Neural cell (in vitro differentiated cells): ENCODE data around the gene PAIP2. TPM values are rescaled to one million over a fixed set of nuclear protein-coding genes. Genes with fewer than 3 reads are reported as not detected.

Source experiments
- H2AFZ ChIP-seq: fragments of 200-600, 300-800 bp; sonication (generic), shearing (Covaris generic); 2 replicates; pipeline ENCODE4 v1.6.0; 2014; ENCODE audit warnings: low read depth, mild to moderate bottlenecking, antibody characterized with exemption, low read length, moderate library complexity
- H3F3A ChIP-seq: fragments of 200-600 bp; shearing (Covaris generic); 2 replicates; pipeline ENCODE4 v1.6.1; 2016; ENCODE audit warnings: mild to moderate bottlenecking, moderate library complexity, mixed read lengths, antibody characterized with exemption, low read length; ENCODE audit not compliant: insufficient read depth, poor library complexity, severe bottlenecking
- H3K27ac ChIP-seq: fragments of 200-600, 300-800 bp; sonication (generic), shearing (Covaris generic); 2 replicates; pipeline ENCODE4 v1.5.1; 2014; ENCODE audit warnings: mild to moderate bottlenecking, low read length, moderate library complexity
- H3K27me3 ChIP-seq: fragments of 300-800, 200-600 bp; sonication (generic), shearing (Covaris generic); 2 replicates; pipeline ENCODE4 v1.6.0; 2014; ENCODE audit warnings: mild to moderate bottlenecking, low read depth, low read length, moderate library complexity; ENCODE audit not compliant: insufficient read depth
- H3K36me3 ChIP-seq: fragments of 300-800, 200-600 bp; sonication (generic), shearing (Covaris generic); 2 replicates; pipeline ENCODE4 v1.5.1; 2014; ENCODE audit warnings: mild to moderate bottlenecking, antibody characterized with exemption, low read length, moderate library complexity; ENCODE audit not compliant: insufficient read depth
- H3K4me2 ChIP-seq: fragments of 300-800, 200-600 bp; sonication (generic), shearing (Covaris generic); 2 replicates; pipeline ENCODE4 v1.6.0; 2014; ENCODE audit warnings: mild to moderate bottlenecking, low read length
- H3K4me3 ChIP-seq: fragments of 300-800, 200-600 bp; sonication (generic), shearing (Covaris generic); 2 replicates; pipeline ENCODE4 v1.5.1; 2014; ENCODE audit warnings: mild to moderate bottlenecking, low read length, moderate library complexity
- H3K79me2 ChIP-seq: fragments of 200-600 bp; shearing (Covaris generic); replicated peaks from 2 replicates; pipeline ENCODE4 v1.6.0; 2014; ENCODE audit warnings: mild to moderate bottlenecking, low read length, moderate library complexity; ENCODE audit not compliant: insufficient read depth
- H3K9ac ChIP-seq: fragments of 300-800, 200-600 bp; sonication (generic), shearing (Covaris generic); 2 replicates; pipeline ENCODE4 v1.6.1; 2016; ENCODE audit warnings: mild to moderate bottlenecking, low read length, mixed read lengths
- H3K9me2 ChIP-seq: fragments of 200-600 bp; shearing (Covaris generic); 2 replicates; pipeline ENCODE4 v1.6.1; 2016; ENCODE audit warnings: mild to moderate bottlenecking, low read length, mixed read lengths; ENCODE audit not compliant: insufficient read depth
- H3K9me3 ChIP-seq: fragments of 200-600, 300-800 bp; sonication (generic), shearing (Covaris generic); 2 replicates; pipeline ENCODE4 v1.6.1; 2016; ENCODE audit warnings: mild to moderate bottlenecking, mixed run types, low read length, moderate library complexity, mixed read lengths
- H4K20me1 ChIP-seq: fragments of 200-600 bp; shearing (Covaris generic); 2 replicates; pipeline ENCODE4 v1.6.1; 2016; ENCODE audit warnings: mild to moderate bottlenecking, mixed run types; ENCODE audit not compliant: insufficient read depth
- CTCF ChIP-seq: fragments of 450-650 bp; IDR thresholded peaks from 2 replicates; pipeline ENCODE4 v1.5.1; 2014; ENCODE audit warnings: antibody characterized with exemption, mild to moderate bottlenecking, moderate library complexity; ENCODE audit not compliant: poor library complexity, severe bottlenecking
- EP300 ChIP-seq: fragments of 450-650 bp; conservative IDR thresholded peaks from 2 replicates; pipeline ENCODE4 v1.6.1; 2014; ENCODE audit warnings: antibody characterized with exemption, mild to moderate bottlenecking, moderate library complexity; ENCODE audit not compliant: poor library complexity, severe bottlenecking
- EZH2 ChIP-seq: fragments of 200-600, 300-800 bp; shearing (Covaris generic), sonication (generic); IDR thresholded peaks from 2 replicates; pipeline ENCODE4 v1.6.1; 2014; ENCODE audit warnings: antibody characterized with exemption, low read length, borderline replicate concordance, mild to moderate bottlenecking; ENCODE audit not compliant: insufficient read depth, poor library complexity, severe bottlenecking
- MXI1 ChIP-seq: fragments of 450-650 bp; conservative IDR thresholded peaks from 2 replicates; pipeline ENCODE4 v1.6.1; 2014; ENCODE audit warnings: antibody characterized with exemption, mild to moderate bottlenecking; ENCODE audit not compliant: poor library complexity, severe bottlenecking
- POLR2AphosphoS5 ChIP-seq: IDR thresholded peaks from 2 replicates; pipeline ENCODE4 v1.6.1; 2012
- RAD21 ChIP-seq: fragments of 450-650 bp; conservative IDR thresholded peaks from 2 replicates; pipeline ENCODE4 v1.6.1; 2014; ENCODE audit warnings: antibody characterized with exemption, mild to moderate bottlenecking, moderate library complexity
- REST ChIP-seq: IDR thresholded peaks from 2 replicates; pipeline ENCODE4 v1.6.1; 2012; ENCODE audit warnings: borderline replicate concordance
- SMC3 ChIP-seq: fragments of 450-650 bp; conservative IDR thresholded peaks from 2 replicates; pipeline ENCODE4 v1.6.1; 2014; ENCODE audit warnings: antibody characterized with exemption, mild to moderate bottlenecking, moderate library complexity; ENCODE audit not compliant: poor library complexity
- TAF1 ChIP-seq: IDR thresholded peaks from 2 replicates; pipeline ENCODE4 v1.6.1; 2012; ENCODE audit warnings: low read depth
- polyA plus RNA-seq: library from polyadenylated mRNA; depleted of rRNA; stranded (reverse); fragments of >200 nt; gene quantifications from 2 replicates; pipeline ENCODE4 v1.2.3, GENCODE V29; 2014

PAIP2 gene
- polyA plus RNA-seq, 1 donor from 2014 or later, result 201 TPM

DNA sequence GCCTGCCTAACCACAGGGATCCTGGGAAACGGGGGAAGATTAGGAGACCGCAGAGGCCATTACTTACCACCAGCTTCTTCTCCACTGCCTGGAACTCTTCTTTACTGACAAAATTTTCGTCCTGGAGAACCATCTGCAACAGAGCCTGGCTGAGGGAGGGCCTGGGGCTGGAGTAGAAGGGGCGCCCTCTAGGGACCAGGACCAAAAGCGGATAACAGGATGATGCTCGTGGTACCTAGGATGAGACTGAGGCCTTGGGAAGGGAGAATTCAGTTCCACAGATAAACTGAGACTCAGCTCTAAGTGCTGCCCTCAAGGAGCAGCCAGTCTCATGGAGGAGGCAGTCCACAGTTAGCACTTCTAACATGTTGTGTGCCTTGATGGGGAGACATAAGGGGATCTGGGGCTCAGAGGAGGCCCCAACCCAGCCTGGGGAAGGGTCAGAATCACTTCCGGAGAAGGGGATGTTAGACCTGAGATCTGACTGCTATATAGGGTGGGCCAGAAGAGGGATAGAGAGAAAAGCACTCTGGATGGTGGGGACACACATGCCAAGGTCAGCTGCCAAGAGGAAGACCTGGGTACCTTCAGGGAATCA lies 61.0 kb downstream of the PAIP2 start:
- no peak overlapping the region for H3K4me2 ChIP-seq
- no peak overlapping the region for H2AFZ ChIP-seq
- TF ChIP-seq POLR2AphosphoS5 (no peak), CTCF (peak; percentile 22)
- no peak overlapping the region for H3K27ac ChIP-seq
- no peaks in the 10 kb centered on the region for H3K36me3 ChIP-seq
- no peaks in the 10 kb centered on the region for H3F3A ChIP-seq
- H4K20me1 ChIP-seq, result no peaks in the 10 kb centered on the region
- no peak overlapping the region for H3K4me3 ChIP-seq
- no peaks in the 10 kb centered on the region for H3K79me2 ChIP-seq
- H3K9me2 ChIP-seq, result no peaks in the 10 kb centered on the region
- no peaks in the 10 kb centered on the region for H3K9me3 ChIP-seq
- H3K27me3 ChIP-seq, result no peaks in the 10 kb centered on the region
- no peak overlapping the region for H3K9ac ChIP-seq

GRCh38 chr5:139403418-139403786 lies 61.7 kb downstream of the PAIP2 start:
- Histone ChIP-seq H3K36me3 (no peaks in the 10 kb centered on the region), H3K4me3 (peak overlapping the region; percentile 73), H3K27ac (peak overlapping the region; percentile 95), H3K9me2 (no peaks in the 10 kb centered on the region), H3K9me3 (no peaks in the 10 kb centered on the region), H3K9ac (peak overlapping the region; percentile 80), H3F3A (no peaks in the 10 kb centered on the region), H3K79me2 (no peaks in the 10 kb centered on the region), H3K27me3 (no peaks in the 10 kb centered on the region), H2AFZ (peak overlapping the region; percentile 35), H4K20me1 (no peaks in the 10 kb centered on the region), H3K4me2 (peak overlapping the region; percentile 90)
- TF ChIP-seq REST (peak; percentile 3), EP300 (no peak)

- Histone ChIP-seq H3F3A (no peaks in the 10 kb centered on the region), H3K79me2 (no peaks in the 10 kb centered on the region), H2AFZ (peak within 1 kb of the TSS; percentile 80), H3K9me2 (no peaks in the 10 kb centered on the region), H4K20me1 (no peaks in the 10 kb centered on the region), H3K4me2 (peak within 1 kb of the TSS; percentile 96), H3K27me3 (no peaks in the 10 kb centered on the region), H3K4me3 (peak within 1 kb of the TSS; percentile 73), H3K27ac (peak within 1 kb of the TSS; percentile 95), H3K9ac (peak within 1 kb of the TSS; percentile 80), H3K36me3 (no peaks in the 10 kb centered on the region), H3K9me3 (no peaks in the 10 kb centered on the region)
- TF ChIP-seq RAD21 (no peak), EZH2 (no peak), EP300 (no peak), TAF1 (no peak), MXI1 (peak; percentile 89), REST (no peak), POLR2AphosphoS5 (peak; percentile 68), CTCF (no peak), SMC3 (peak; percentile 38)
Observed at GRCh38 chr5:139403787-139404483, 62.3 kb downstream of the PAIP2 start, which contains the start of gene SPATA24. TSS of gene SPATA24 (minus strand) at chr5:139404089. CDS start at chr5:139404060, 29 bp downstream.
